ENCODE results near the gene METTL15. TPM values are rescaled to one million over a fixed set of nuclear protein-coding genes. Genes with fewer than 3 reads are reported as not detected.
"Not testable (repeated sequence)": the region's sequence is repeated elsewhere in the genome, so short reads cannot be mapped to it uniquely, and the experiment has no call there.

METTL15 gene
- total RNA-seq, 3 donors from 2014 or later, result 9.8 to 30.3 (median 16.4) TPM

DNA sequence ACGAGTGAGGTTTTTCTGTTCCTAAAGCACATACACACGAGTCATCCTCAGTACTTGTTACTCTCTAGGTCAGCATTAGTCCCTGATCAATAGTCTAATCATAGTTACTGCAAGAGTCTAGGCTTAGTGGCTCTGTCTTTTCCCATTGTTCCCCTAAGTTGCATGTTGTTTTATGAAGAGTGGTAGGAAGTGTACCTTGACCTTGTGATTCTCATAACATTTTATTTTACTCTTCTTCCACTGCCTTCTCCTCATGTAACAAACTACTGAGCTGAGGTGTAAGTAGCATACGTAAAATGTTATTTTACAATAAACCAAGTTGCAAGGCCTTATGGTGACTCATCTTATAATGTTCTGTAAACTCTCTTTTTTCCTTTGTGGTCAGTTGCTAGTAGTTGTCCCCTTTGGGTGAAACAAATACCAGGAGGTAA, 15.0 kb downstream of the METTL15 start:
- Histone ChIP-seq H3K9me3 (no peaks in the 10 kb centered on the region), H3K4me3 (no peak overlapping the region), H3K27ac (no peak overlapping the region), H3K4me1 (no peaks in the 10 kb centered on the region), H3K36me3 (no peaks in the 10 kb centered on the region), H3K27me3 (no peaks in the 10 kb centered on the region)
- TF ChIP-seq POLR2AphosphoS5 (IDR thresholded peaks at IDR 0.05) (no peak), POLR2A (IDR thresholded peaks at IDR 0.05) (no peak)
- TF ChIP-seq, protein P1, sequence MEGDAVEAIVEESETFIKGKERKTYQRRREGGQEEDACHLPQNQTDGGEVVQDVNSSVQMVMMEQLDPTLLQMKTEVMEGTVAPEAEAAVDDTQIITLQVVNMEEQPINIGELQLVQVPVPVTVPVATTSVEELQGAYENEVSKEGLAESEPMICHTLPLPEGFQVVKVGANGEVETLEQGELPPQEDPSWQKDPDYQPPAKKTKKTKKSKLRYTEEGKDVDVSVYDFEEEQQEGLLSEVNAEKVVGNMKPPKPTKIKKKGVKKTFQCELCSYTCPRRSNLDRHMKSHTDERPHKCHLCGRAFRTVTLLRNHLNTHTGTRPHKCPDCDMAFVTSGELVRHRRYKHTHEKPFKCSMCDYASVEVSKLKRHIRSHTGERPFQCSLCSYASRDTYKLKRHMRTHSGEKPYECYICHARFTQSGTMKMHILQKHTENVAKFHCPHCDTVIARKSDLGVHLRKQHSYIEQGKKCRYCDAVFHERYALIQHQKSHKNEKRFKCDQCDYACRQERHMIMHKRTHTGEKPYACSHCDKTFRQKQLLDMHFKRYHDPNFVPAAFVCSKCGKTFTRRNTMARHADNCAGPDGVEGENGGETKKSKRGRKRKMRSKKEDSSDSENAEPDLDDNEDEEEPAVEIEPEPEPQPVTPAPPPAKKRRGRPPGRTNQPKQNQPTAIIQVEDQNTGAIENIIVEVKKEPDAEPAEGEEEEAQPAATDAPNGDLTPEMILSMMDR (IDR thresholded peaks at IDR 0.05), result no peak
- DNase-seq (ENCODE audit: low spot score in 2 of 2), result no peak
- intact Hi-C loops (cut with DNase I; ENCODE audit: low total_unique reads), result no loop called here

DNA sequence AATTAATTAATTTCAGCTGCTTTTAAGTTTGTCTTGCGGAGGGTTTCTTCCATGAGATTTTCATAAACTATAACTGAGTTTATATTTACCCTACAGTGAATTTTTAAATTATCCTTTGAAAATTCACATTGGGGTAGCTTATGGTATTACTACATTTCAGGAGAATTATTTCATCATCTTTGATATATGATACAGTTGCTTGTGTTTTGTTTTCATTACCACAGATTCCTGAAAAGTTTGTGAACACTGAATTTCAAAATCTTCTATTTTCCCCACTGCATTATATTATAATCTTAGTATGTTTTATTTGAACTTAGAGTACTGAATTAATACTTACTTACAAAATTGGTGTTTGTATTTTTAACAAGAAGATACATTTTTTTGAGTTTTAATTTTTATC, 24.4 kb downstream of the METTL15 start:
- TF ChIP-seq POLR2AphosphoS5 (IDR thresholded peaks at IDR 0.05) (no peak), POLR2A (IDR thresholded peaks at IDR 0.05) (no peak)
- TF ChIP-seq, protein P1 (IDR thresholded peaks at IDR 0.05), result no peak
- H3K27me3 ChIP-seq, result no peaks in the 10 kb centered on the region
- no peak for DNase-seq (ENCODE audit: low spot score in 2 of 2)
- H3K36me3 ChIP-seq, result no peaks in the 10 kb centered on the region
- no peak overlapping the region for H3K4me3 ChIP-seq
- H3K27ac ChIP-seq, result no peak overlapping the region
- intact Hi-C loops (cut with DNase I; ENCODE audit: low total_unique reads), result no loop called here
- no peaks in the 10 kb centered on the region for H3K9me3 ChIP-seq
- no peaks in the 10 kb centered on the region for H3K4me1 ChIP-seq

DNA sequence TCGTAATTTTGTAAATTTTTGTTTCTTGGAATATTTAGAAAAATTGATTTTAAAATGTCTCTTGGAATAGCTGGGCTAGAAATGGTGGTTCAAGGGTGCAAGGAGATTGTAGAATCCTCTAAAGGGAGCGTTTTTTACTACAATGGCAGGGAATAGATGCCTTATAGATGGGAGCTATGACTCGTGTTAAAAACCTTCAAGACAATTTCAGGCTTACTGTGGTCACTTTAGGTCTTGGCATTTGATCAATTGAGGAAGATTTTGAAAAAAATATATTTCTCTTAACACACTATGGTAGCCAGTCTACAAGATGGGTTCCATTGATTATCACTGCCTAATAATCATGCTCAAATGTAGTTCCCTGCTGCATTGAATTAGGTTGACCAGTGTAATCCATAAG, 25.0 kb downstream of the METTL15 start:
- Histone ChIP-seq H3K4me3 (no peak overlapping the region), H3K27ac (no peak overlapping the region), H3K4me1 (no peaks in the 10 kb centered on the region), H3K27me3 (no peaks in the 10 kb centered on the region), H3K36me3 (no peaks in the 10 kb centered on the region), H3K9me3 (peaks cover 0 to under 1% of the 10 kb centered on the region in 2 donors)
- intact Hi-C loops (cut with DNase I; ENCODE audit: low total_unique reads), result no loop called here
- DNase-seq (ENCODE audit: low spot score in 2 of 2), result no peak
- TF ChIP-seq POLR2AphosphoS5 (IDR thresholded peaks at IDR 0.05) (no peak), POLR2A (IDR thresholded peaks at IDR 0.05) (no peak)
- TF ChIP-seq, protein P1 (IDR thresholded peaks at IDR 0.05), result no peak

DNA sequence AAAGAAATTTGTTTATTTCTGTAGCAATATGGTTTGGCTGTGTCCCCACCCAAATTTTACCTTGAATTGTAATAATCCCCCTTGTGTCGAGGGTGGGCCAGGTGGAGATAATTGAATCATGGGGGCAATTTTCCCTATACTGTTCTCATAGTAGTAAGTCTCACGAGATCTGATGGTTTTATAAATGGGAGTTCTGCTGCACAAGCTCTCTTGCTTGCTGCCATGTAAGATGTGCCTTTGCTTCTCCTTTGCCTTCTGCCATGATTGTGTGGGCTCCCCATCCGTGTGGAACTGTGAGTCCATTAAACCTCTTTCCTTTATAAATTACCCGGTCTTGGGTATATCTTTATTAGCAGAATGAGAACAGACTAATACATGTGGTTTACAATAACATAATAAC, 28.0 kb downstream of the METTL15 start:
- H3K9me3 ChIP-seq, result peaks cover 23 to 31% of the 10 kb centered on the region in 2 donors
- H3K36me3 ChIP-seq; H3K4me3 ChIP-seq; H3K27me3 ChIP-seq; H3K27ac ChIP-seq; intact Hi-C loops (cut with DNase I; ENCODE audit: low total_unique reads); H3K4me1 ChIP-seq; DNase-seq (ENCODE audit: low spot score in 2 of 2): not testable (repeated sequence)

DNA sequence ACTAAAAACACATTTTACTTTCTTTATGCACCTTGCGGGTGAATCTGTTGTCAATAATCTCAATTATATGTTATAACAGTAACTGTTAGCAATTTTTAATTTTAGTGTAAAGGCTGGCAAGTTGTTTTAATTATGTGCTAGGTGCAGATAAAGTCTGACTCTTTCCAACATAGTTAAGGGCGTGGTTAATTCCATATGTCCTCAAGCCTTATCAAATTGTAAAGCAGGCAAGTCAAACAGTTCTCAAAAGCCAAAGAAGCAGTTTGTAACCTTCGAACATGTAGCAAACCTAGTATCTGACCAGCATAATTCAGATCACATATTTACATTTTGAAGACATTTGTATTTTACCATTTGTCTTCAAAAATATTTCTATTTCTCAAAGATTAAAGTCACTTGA, 29.2 kb downstream of the METTL15 start:
- Histone ChIP-seq H3K36me3 (no peaks in the 10 kb centered on the region), H3K4me3 (no peak overlapping the region), H3K4me1 (no peaks in the 10 kb centered on the region), H3K27ac (no peak overlapping the region), H3K9me3 (peaks cover 23 to 33% of the 10 kb centered on the region in 2 donors), H3K27me3 (no peaks in the 10 kb centered on the region)
- TF ChIP-seq POLR2AphosphoS5 (IDR thresholded peaks at IDR 0.05) (no peak), POLR2A (IDR thresholded peaks at IDR 0.05) (no peak)
- TF ChIP-seq, protein P1 (IDR thresholded peaks at IDR 0.05), result no peak
- no peak for DNase-seq (ENCODE audit: low spot score in 2 of 2)
- intact Hi-C loops (cut with DNase I; ENCODE audit: low total_unique reads), result no loop called here

DNA sequence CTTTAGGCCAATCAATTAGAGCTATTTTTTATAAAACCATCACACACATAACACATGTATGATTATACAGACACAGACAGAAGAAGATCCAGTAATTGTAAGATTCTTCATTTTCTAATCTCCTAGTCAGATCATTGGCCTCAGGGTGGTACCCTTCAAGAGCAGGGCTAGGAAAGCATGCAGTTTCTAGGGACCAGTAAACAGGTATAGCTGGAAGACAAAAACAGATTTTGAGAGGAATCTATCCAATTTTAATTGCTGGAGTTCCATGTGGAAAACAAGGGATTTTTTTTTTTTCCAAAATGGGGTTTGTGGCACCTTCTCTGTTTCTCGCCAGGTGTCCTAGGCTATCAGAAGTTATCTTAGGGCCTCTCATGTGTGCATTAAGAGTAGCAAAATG, 29.6 kb downstream of the METTL15 start:
- intact Hi-C loops (cut with DNase I; ENCODE audit: low total_unique reads), result no loop called here
- Histone ChIP-seq H3K36me3 (no peaks in the 10 kb centered on the region), H3K27me3 (no peaks in the 10 kb centered on the region)

More for the DNA sequence above, 29.6 kb downstream of the METTL15 start:
- H3K9me3 ChIP-seq, result peaks cover 23 to 33% of the 10 kb centered on the region in 2 donors
- H3K4me3 ChIP-seq, result no peak overlapping the region
- TF ChIP-seq POLR2A (IDR thresholded peaks at IDR 0.05) (no peak), POLR2AphosphoS5 (IDR thresholded peaks at IDR 0.05) (no peak)
- TF ChIP-seq, protein P1 (IDR thresholded peaks at IDR 0.05), result no peak
- no peaks in the 10 kb centered on the region for H3K4me1 ChIP-seq
- no peak overlapping the region for H3K27ac ChIP-seq
- DNase-seq (ENCODE audit: low spot score in 2 of 2), result no peak

Data from breast epithelium (tissue), 4 donors.